G401.6 (cell line): ENCODE results near the gene FOXN4.
"Not testable (repeated sequence)": the region's sequence is repeated elsewhere in the genome, so short reads cannot be mapped to it uniquely, and the experiment has no call there.

ENCODE experiments used
- FAIRE-seq: peaks from 2 replicates; lab custom pipeline; 2012; peaks lifted over from hg19 to GRCh38; lab: Jason Lieb, UNC

Gene FOXN4

GRCh38 chr12:109308534-109309380, at the start of gene FOXN4:
TSS of gene FOXN4 (minus strand) at chr12:109309284. CDS start at chr12:109308321, 963 bp downstream.
- no peak for FAIRE-seq

GRCh38 chr12:109358154-109358869, 49.2 kb upstream of the FOXN4 start:
- no peak for FAIRE-seq

GRCh38 chr12:109357032-109357431, 47.9 kb upstream of the FOXN4 start:
- no peak for FAIRE-seq

GRCh38 chr12:109356577-109356976, 47.5 kb upstream of the FOXN4 start:
- FAIRE-seq = no peak

- FAIRE-seq = no peak
Observed at GRCh38 chr12:109352184-109352583, 43.1 kb upstream of the FOXN4 start.

GRCh38 chr12:109347589-109347988, 38.5 kb upstream of the FOXN4 start, which contains the start of gene MYO1H:
TSS of gene MYO1H (plus strand) at chr12:109347900. CDS start at chr12:109347961, 61 bp downstream.
- FAIRE-seq = no peak

GRCh38 chr12:109346920-109347319, 37.8 kb upstream of the FOXN4 start:
- no peak for FAIRE-seq

GRCh38 chr12:109345428-109345827, 36.3 kb upstream of the FOXN4 start:
- FAIRE-seq = no peak

- FAIRE-seq = no peak
Observed at GRCh38 chr12:109343677-109344076, 34.6 kb upstream of the FOXN4 start.

GRCh38 chr12:109336593-109336992, 27.5 kb upstream of the FOXN4 start:
- no peak for FAIRE-seq

GRCh38 chr12:109334887-109335286, 25.8 kb upstream of the FOXN4 start:
- no peak for FAIRE-seq

GRCh38 chr12:109331301-109331952, 22.3 kb upstream of the FOXN4 start:
- no peak for FAIRE-seq

GRCh38 chr12:109330282-109331230, 21.5 kb upstream of the FOXN4 start:
- FAIRE-seq = no peak

- FAIRE-seq = no peak
Observed at GRCh38 chr12:109329686-109330085, 20.6 kb upstream of the FOXN4 start.

GRCh38 chr12:109329003-109329402, 19.9 kb upstream of the FOXN4 start:
- no peak for FAIRE-seq

GRCh38 chr12:109321294-109321693, 12.2 kb upstream of the FOXN4 start:
- FAIRE-seq = not testable (repeated sequence)

GRCh38 chr12:109310247-109311125, 1.4 kb upstream of the FOXN4 start:
- no peak for FAIRE-seq

GRCh38 chr12:109309381-109310246, 530 bp upstream of the FOXN4 start:
- FAIRE-seq = no peak

- no peak for FAIRE-seq
Observed at GRCh38 chr12:109307051-109307450, 2.0 kb downstream of the FOXN4 start.

GRCh38 chr12:109305547-109305946, 3.5 kb downstream of the FOXN4 start:
- no peak for FAIRE-seq
